ENCODE measurements around the gene SWT1. TPM values are rescaled to one million over a fixed set of nuclear protein-coding genes. Genes with fewer than 3 reads are reported as not detected.
"Not testable (repeated sequence)": the region's sequence is repeated elsewhere in the genome, so short reads cannot be mapped to it uniquely, and the experiment has no call there.

Gene SWT1
- total RNA-seq, 2 experiments from 2014 or later = 1.8 to 2.5 TPM

DNA sequence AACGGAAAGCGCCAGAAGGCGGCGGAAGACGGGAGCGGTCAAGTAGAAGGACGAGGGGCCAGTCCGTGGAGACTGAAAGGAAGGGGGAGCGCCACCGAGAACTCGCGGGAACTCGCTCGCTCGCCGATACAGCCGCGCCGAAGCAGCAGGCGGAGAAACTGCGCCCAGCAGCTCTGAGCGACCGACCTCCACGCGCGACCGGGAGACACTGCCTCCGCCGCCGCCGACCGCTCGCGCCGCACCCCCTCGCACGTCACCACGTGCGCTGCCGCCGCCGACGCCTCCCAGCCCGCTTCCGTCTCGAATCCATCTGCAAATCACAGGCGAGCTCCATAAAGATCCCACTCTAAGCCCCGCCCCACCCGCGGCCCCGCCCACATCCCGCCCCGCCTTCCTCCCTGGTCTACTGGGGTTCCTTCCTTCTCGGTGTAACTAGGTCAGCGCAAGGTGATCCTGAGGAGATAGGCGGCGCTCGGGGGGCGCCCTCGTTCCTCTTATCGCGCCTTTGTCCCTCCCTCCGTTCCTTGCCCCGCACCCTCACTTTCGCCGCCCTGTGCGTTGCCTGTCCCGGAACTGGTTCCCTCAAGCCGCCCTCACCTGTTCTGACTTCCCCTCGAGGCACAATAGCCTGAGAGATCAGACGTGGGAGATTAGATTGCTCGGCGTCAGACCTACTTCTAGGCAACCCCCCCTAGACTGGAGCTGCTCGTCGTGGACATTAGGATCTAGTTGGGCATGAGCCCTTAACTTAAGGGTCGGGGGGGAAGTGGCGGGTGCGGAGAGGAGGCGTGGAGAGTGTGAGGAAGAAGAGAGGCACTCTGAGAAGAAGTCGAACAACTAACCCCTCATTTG is 160.3 kb downstream of the SWT1 start, which contains the start of gene IVNS1ABP:
Gene IVNS1ABP, minus strand, starts transcription at position 210 of the 852 bp plus-strand sequence. CDS start 7,750 bp downstream, outside the sequence.
- peak; percentile 81 for ATAC-seq
- Mint-ChIP-seq H3K27me3 (no peaks in the 10 kb centered on the region), H3K27ac (peak within 1 kb of the TSS; percentile 95), H3K4me3 (peak within 1 kb of the TSS; percentile 97), H3K36me3 (ENCODE audit: low read depth) (peaks cover 55% of the 10 kb centered on the region), H3K4me1 (ENCODE audit: low read depth) (peaks cover 43% of the 10 kb centered on the region), H3K9me3 (peaks cover 6% of the 10 kb centered on the region)
- intact Hi-C loops (cut with micrococcal nuclease) = loop anchor here (2.0 kb wide), 3 partner anchors 122 to 354 kb away; no protein-coding TSS in a partner anchor
- DNase-seq = peak; percentile 97
- ChIA-PET POLR2A (interaction anchor here (0.6 to 3.4 kb wide), 34 partner anchors 9 to 563 kb away, joined by 3 to 28 read pairs (median 4); partner anchors contain the start of genes EDEM3 and NIBAN1), CTCF (interaction anchor here (0.7 to 3.9 kb wide), 14 partner anchors 9 to 364 kb away, joined by 3 to 18 read pairs (median 5); no protein-coding TSS in a partner anchor)
- TF ChIP-seq, protein P1, sequence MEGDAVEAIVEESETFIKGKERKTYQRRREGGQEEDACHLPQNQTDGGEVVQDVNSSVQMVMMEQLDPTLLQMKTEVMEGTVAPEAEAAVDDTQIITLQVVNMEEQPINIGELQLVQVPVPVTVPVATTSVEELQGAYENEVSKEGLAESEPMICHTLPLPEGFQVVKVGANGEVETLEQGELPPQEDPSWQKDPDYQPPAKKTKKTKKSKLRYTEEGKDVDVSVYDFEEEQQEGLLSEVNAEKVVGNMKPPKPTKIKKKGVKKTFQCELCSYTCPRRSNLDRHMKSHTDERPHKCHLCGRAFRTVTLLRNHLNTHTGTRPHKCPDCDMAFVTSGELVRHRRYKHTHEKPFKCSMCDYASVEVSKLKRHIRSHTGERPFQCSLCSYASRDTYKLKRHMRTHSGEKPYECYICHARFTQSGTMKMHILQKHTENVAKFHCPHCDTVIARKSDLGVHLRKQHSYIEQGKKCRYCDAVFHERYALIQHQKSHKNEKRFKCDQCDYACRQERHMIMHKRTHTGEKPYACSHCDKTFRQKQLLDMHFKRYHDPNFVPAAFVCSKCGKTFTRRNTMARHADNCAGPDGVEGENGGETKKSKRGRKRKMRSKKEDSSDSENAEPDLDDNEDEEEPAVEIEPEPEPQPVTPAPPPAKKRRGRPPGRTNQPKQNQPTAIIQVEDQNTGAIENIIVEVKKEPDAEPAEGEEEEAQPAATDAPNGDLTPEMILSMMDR (IDR thresholded peaks at IDR 0.05) = peak; percentile 6

DNA sequence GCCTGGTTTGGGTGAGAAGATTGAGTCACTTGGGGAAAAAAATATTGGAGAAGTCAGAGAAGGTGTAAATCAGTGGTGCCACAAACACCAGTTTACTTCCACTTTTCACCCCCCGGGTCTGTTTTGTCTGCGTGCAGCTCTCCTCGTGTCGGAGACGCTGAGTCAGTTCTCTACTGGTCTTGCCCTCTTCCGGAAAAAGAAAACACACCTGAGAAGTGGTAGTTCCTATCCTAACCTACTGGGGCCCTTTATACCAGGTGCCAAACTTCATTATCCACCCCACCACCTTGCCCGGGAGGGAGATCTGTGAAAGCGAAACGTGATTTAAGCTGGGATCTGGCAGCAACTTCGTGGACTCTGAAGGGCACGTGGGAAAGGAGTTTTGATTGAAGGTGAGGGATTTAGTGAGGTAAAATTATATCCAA is 160.9 kb downstream of the SWT1 start:
- H3K4me1 Mint-ChIP-seq (ENCODE audit: low read depth) = peaks cover 40% of the 10 kb centered on the region
- peaks cover 53% of the 10 kb centered on the region for H3K36me3 Mint-ChIP-seq (ENCODE audit: low read depth)
- ChIA-PET POLR2A (interaction anchor here (0.6 to 3.4 kb wide), 24 partner anchors 9 to 361 kb away, joined by 3 to 28 read pairs (median 4); no protein-coding TSS in a partner anchor), CTCF (interaction anchor here (0.7 to 3.9 kb wide), 13 partner anchors 9 to 363 kb away, joined by 3 to 18 read pairs (median 5); no protein-coding TSS in a partner anchor)
- DNase-seq = peak; percentile 89
- peak; percentile 42 for ATAC-seq
- H3K4me3 Mint-ChIP-seq = peak overlapping the region; percentile 97
- H3K9me3 Mint-ChIP-seq = peaks cover 6% of the 10 kb centered on the region
- intact Hi-C loops (cut with micrococcal nuclease) = loop anchor here (2.0 kb wide), 3 partner anchors 121 to 353 kb away; no protein-coding TSS in a partner anchor
- peak overlapping the region; percentile 95 for H3K27ac Mint-ChIP-seq
- H3K27me3 Mint-ChIP-seq = no peaks in the 10 kb centered on the region
- TF ChIP-seq, protein P1 (IDR thresholded peaks at IDR 0.05) = no peak

- TF ChIP-seq, protein P1 (IDR thresholded peaks at IDR 0.05) = no peak
- DNase-seq (no peak), ATAC-seq (no peak)
- peaks cover 46% of the 10 kb centered on the region for H3K36me3 Mint-ChIP-seq (ENCODE audit: low read depth)
- H3K4me1 Mint-ChIP-seq (ENCODE audit: low read depth) = peaks cover 33% of the 10 kb centered on the region
- H3K27ac Mint-ChIP-seq = peak overlapping the region; percentile 95
- H3K9me3 Mint-ChIP-seq = peaks cover 6% of the 10 kb centered on the region
- no peaks in the 10 kb centered on the region for H3K27me3 Mint-ChIP-seq
- intact Hi-C loops (cut with micrococcal nuclease) = no loop called here
- POLR2A ChIA-PET = interaction anchor here (0.6 to 3.4 kb wide), 11 partner anchors 18 to 362 kb away, joined by 3 to 23 read pairs (median 8); no protein-coding TSS in a partner anchor
- H3K4me3 Mint-ChIP-seq = peak overlapping the region; percentile 97
- CTCF ChIA-PET = interaction anchor here (1.0 to 3.9 kb wide), 11 partner anchors 20 to 365 kb away, joined by 3 to 18 read pairs (median 5); no protein-coding TSS in a partner anchor
Observed at GRCh38 chr1:185318431-185319138, 161.6 kb downstream of the SWT1 start.

- CTCF ChIA-PET = interaction anchor here (1.3 to 3.9 kb wide), 5 partner anchors 241 to 364 kb away, joined by 3 to 18 read pairs (median 7); no protein-coding TSS in a partner anchor
- Mint-ChIP-seq H3K4me1 (ENCODE audit: low read depth) (peaks cover 28% of the 10 kb centered on the region), H3K36me3 (ENCODE audit: low read depth) (peaks cover 41% of the 10 kb centered on the region), H3K27ac (peak overlapping the region; percentile 95), H3K9me3 (peaks cover 6% of the 10 kb centered on the region), H3K27me3 (no peaks in the 10 kb centered on the region), H3K4me3 (peak overlapping the region; percentile 97)
- POLR2A ChIA-PET = interaction anchor here (1.2 kb wide), 1 partner anchor 361 kb away, joined by 3 read pairs; no protein-coding TSS in a partner anchor
- intact Hi-C loops (cut with micrococcal nuclease) = no loop called here
- TF ChIP-seq, protein P1 (IDR thresholded peaks at IDR 0.05) = no peak
- no peak for DNase-seq
- ATAC-seq = no peak
Observed at GRCh38 chr1:185319139-185319475, 162.1 kb downstream of the SWT1 start.

DNA sequence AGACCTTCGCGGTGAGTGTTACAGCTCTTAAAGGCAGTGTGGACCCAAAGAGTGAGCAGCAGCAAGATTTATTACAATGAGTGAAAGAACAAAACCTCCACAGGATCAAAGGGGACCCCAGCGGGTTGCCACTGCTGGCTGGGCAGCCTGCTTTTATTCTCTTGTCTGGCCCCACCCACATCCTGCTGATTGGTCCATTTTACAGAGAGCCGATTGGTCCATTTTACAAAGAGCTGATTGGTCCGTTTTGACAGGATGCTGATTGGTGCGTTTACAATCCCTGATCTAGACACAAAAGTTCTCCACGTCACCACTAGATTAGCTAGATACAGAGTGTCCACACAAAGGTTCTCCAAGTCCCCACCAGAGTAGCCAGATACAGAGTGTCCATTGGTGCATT is 164.1 kb downstream of the SWT1 start:
- ATAC-seq; H3K9me3 Mint-ChIP-seq; CTCF ChIA-PET; H3K27me3 Mint-ChIP-seq; H3K4me3 Mint-ChIP-seq; intact Hi-C loops (cut with micrococcal nuclease): not testable (repeated sequence)
- Mint-ChIP-seq H3K36me3 (ENCODE audit: low read depth) (peaks cover 22% of the 10 kb centered on the region), H3K27ac (peak overlapping the region; percentile 36), H3K4me1 (ENCODE audit: low read depth) (peaks cover 23% of the 10 kb centered on the region)
- POLR2A ChIA-PET = interaction anchor here (0.9 kb wide), 1 partner anchor 360 kb away, joined by 4 read pairs; no protein-coding TSS in a partner anchor
- peak; percentile 14 for DNase-seq

DNA sequence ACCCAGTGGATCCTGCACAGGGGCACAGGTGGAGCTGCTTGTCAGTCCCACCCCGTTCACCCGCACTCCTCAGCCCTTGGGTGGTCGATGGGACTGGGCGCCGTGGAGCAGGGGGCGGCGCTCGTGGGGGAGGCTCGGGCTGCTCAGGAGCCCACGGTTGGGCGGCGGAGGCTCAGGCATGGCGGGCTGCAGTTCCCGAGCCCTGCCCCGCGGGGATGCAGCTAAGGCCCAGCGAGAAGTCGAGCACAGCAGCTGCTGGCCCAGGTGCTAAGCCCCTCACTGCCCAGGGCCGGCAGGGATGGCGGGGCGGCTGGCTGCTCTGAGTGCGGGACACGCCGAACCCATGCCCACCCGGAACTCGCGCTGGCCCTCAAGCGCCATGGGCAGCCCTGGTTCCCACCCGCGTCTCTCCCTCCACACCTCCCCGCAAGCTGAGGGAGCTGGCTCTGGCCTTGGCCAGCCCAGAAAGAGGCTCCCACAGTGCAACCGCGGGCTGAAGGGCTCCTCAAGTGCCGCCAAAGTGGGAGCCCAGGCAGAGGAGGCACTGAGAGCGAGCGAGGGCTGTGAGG is 164.8 kb downstream of the SWT1 start:
- H3K27ac Mint-ChIP-seq; ATAC-seq; DNase-seq; CTCF ChIA-PET; H3K9me3 Mint-ChIP-seq; H3K4me3 Mint-ChIP-seq; intact Hi-C loops (cut with micrococcal nuclease); H3K27me3 Mint-ChIP-seq: not testable (repeated sequence)
- POLR2A ChIA-PET = interaction anchor here (0.6 to 0.9 kb wide), 2 partner anchors 98 to 359 kb away, joined by 4 read pairs; no protein-coding TSS in a partner anchor
- Mint-ChIP-seq H3K36me3 (ENCODE audit: low read depth) (peaks cover 18% of the 10 kb centered on the region), H3K4me1 (ENCODE audit: low read depth) (peaks cover 23% of the 10 kb centered on the region)
